Liver (tissue), 9 donors: ENCODE results near the gene POLR2H. TPM values are rescaled to one million over a fixed set of nuclear protein-coding genes. Genes with fewer than 3 reads are reported as not detected.

Experiments
- DNase-seq: peaks from one replicate; pipeline ENCODE4 v3.0.0-alpha.2; 2017; ENCODE audit warnings: low spot score
- H3K27ac ChIP-seq, 2 donors: one replicate each; pipeline ENCODE4 v1.7.0; 2013; ENCODE audit warnings: inconsistent platforms in 2 of 2, low read length in 2 of 2, control low read depth in 1 of 2, low read depth in 1 of 2, mild to moderate bottlenecking in 1 of 2
- H3K27me3 ChIP-seq, 4 donors: one replicate each; pipeline versions ENCODE4 v1.6.1 to v1.7.0; 2013; ENCODE audit warnings: low read length in 3 of 4, inconsistent platforms in 1 of 4, mild to moderate bottlenecking in 1 of 4, moderate library complexity in 1 of 4; ENCODE audit not compliant: control insufficient read depth in 4 of 4, insufficient read depth in 4 of 4
- H3K36me3 ChIP-seq, 4 donors: one replicate each; pipeline versions ENCODE4 v1.6.1 to v1.7.0; 2013; ENCODE audit warnings: low read length in 3 of 4, mild to moderate bottlenecking in 3 of 4, low read depth in 1 of 4, moderate library complexity in 1 of 4; ENCODE audit not compliant: control insufficient read depth in 4 of 4, insufficient read depth in 3 of 4
- H3K4me1 ChIP-seq, 4 donors: one replicate each; pipeline versions ENCODE4 v1.6.1 to v1.7.0; 2013; ENCODE audit warnings: low read length in 3 of 4, mild to moderate bottlenecking in 3 of 4, moderate library complexity in 1 of 4; ENCODE audit not compliant: control insufficient read depth in 4 of 4, insufficient read depth in 4 of 4
- H3K4me3 ChIP-seq, 3 donors: one replicate each; pipeline versions ENCODE4 v1.6.1 to v1.7.0; 2013; ENCODE audit warnings: low read length in 3 of 3, control low read depth in 1 of 3, low read depth in 1 of 3, mild to moderate bottlenecking in 1 of 3
- H3K9ac ChIP-seq, 2 donors: one replicate each; pipeline ENCODE4 v1.7.0; 2013; ENCODE audit warnings: low read length in 2 of 2, mild to moderate bottlenecking in 2 of 2, moderate library complexity in 2 of 2, control low read depth in 1 of 2, low read depth in 1 of 2
- H3K9me3 ChIP-seq, 4 donors: one replicate each; pipeline versions ENCODE4 v1.6.1 to v1.7.0; 2013; ENCODE audit warnings: low read length in 3 of 4; ENCODE audit not compliant: control insufficient read depth in 4 of 4
- ATF3 ChIP-seq: IDR thresholded peaks from 2 replicates; pipeline ENCODE4 v1.6.1; 2016; ENCODE audit warnings: antibody characterized with exemption
- EGR1 ChIP-seq, 2 donors: IDR thresholded peaks; 2 replicates each; pipeline ENCODE4 v1.6.1; 2016 to 2018; ENCODE audit warnings: antibody characterized with exemption in 2 of 2, low read depth in 2 of 2
- FOXA1 ChIP-seq: IDR thresholded peaks from 2 replicates; pipeline ENCODE4 v1.6.1; 2016; ENCODE audit warnings: antibody characterized with exemption
- FOXA2 ChIP-seq: IDR thresholded peaks from 2 replicates; pipeline ENCODE4 v1.6.1; 2016; ENCODE audit warnings: antibody characterized with exemption
- GABPA ChIP-seq, 2 donors: IDR thresholded peaks in 1 of 2; conservative IDR thresholded peaks in 1 of 2; 2 replicates each; pipeline ENCODE4 v1.6.1; 2016; ENCODE audit warnings: antibody characterized with exemption in 2 of 2, mild to moderate bottlenecking in 1 of 2, moderate library complexity in 1 of 2
- HNF4A ChIP-seq, 2 donors: conservative IDR thresholded peaks; 2 replicates each; pipeline ENCODE4 v1.6.1; 2016; ENCODE audit warnings: antibody characterized with exemption in 2 of 2, mild to moderate bottlenecking in 2 of 2
- HNF4G ChIP-seq: IDR thresholded peaks from 2 replicates; pipeline ENCODE4 v1.6.1; 2016; ENCODE audit warnings: antibody characterized with exemption
- JUND ChIP-seq, 2 donors: IDR thresholded peaks; 2 replicates each; pipeline ENCODE4 v1.6.1; 2016; ENCODE audit warnings: antibody characterized with exemption in 2 of 2
- MAX ChIP-seq: IDR thresholded peaks from 2 replicates; pipeline ENCODE4 v1.6.1; 2016; ENCODE audit warnings: antibody characterized with exemption
- NR2F2 ChIP-seq: IDR thresholded peaks from 2 replicates; pipeline ENCODE4 v1.6.1; 2016; ENCODE audit warnings: antibody characterized with exemption
- REST ChIP-seq: IDR thresholded peaks from 2 replicates; pipeline ENCODE4 v1.6.1; 2016; ENCODE audit warnings: antibody characterized with exemption, mild to moderate bottlenecking
- RXRA ChIP-seq, 2 donors: IDR thresholded peaks; 2 replicates each; pipeline ENCODE4 v1.6.1; 2017 to 2018; ENCODE audit warnings: antibody characterized with exemption in 2 of 2, mild to moderate bottlenecking in 1 of 2
- SP1 ChIP-seq: IDR thresholded peaks from 2 replicates; pipeline ENCODE4 v1.6.1; 2018; ENCODE audit warnings: antibody characterized with exemption, mild to moderate bottlenecking
- TAF1 ChIP-seq: conservative IDR thresholded peaks from 2 replicates; pipeline ENCODE4 v1.6.1; 2016; ENCODE audit warnings: antibody characterized with exemption, mild to moderate bottlenecking
- YY1 ChIP-seq: IDR thresholded peaks from 2 replicates; pipeline ENCODE4 v1.6.1; 2016; ENCODE audit warnings: antibody characterized with exemption, mild to moderate bottlenecking
- ZBTB33 ChIP-seq: IDR thresholded peaks from 2 replicates; pipeline ENCODE4 v1.6.1; 2016; ENCODE audit warnings: antibody characterized with exemption
- WGBS: extraction: QIAGEN DNeasy Blood & Tissue Kit; methylation state at CpG from one replicate; pipeline ENCODE4 v1.1.7; 2013; 5-methylcytosine and 5-hydroxymethylcytosine counted together
- polyA plus RNA-seq, 2 donors: library from polyadenylated mRNA; stranded (reverse) in 1 of 2; unstranded in 1 of 2; fragments of 200-250 nt in 1 of 2; fragments of >200 nt in 1 of 2; fragmentation: Nextera tagmentation in 1 of 2; extraction: Ambion mirVana in 1 of 2; gene quantifications; one replicate each; pipeline versions ENCODE4 v1.2.1 to v1.2.3, GENCODE V29; 2013 to 2015
- total RNA-seq, 2 donors: library from RNA; depleted of rRNA; stranded (reverse); fragments of >200 nt; gene quantifications; one replicate each; pipeline ENCODE4 v1.2.3, GENCODE V29; 2014
- TF ChIP-seq, protein P1 (sequence below): fragments of 150-350 bp; IDR thresholded peaks from 2 replicates; pipeline ENCODE4 v1.5.1; 2017; ENCODE audit warnings: improper control_type of control experiment, low read depth, low read length; ENCODE audit not compliant: missing input control
- donor health status: healthy.
- donor health status: healthy.
- donor health status: healthy.
- donor health status: healthy.
- donor health status: healthy.

POLR2H gene
- total and polyA plus RNA-seq, 4 donors: 25.7 to 55.7 (median 43.5) TPM

GRCh38 chr3:184350618-184351017 lies 10.9 kb upstream of the POLR2H start:
- H3K27ac ChIP-seq: no peak overlapping the region
- H3K4me3 ChIP-seq: no peak overlapping the region
- no peak for DNase-seq
- H3K9ac ChIP-seq: no peak overlapping the region
- TF ChIP-seq SP1: no peak
- TF ChIP-seq REST: no peak
- TF ChIP-seq YY1: no peak
- no peak for TF ChIP-seq GABPA (IDR thresholded peaks at IDR 0.05 in 1 of 2, conservative IDR thresholded peaks at IDR 0.05 in 1 of 2)
- TF ChIP-seq MAX: no peak
- no peak for TF ChIP-seq FOXA2
- no peak for TF ChIP-seq HNF4A (conservative IDR thresholded peaks at IDR 0.05)
- TF ChIP-seq EGR1 (IDR thresholded peaks at IDR 0.05; ENCODE audit: low read depth in 2 of 2): no peak
- TF ChIP-seq JUND (IDR thresholded peaks at IDR 0.05): no peak
- TF ChIP-seq ATF3: no peak
- no peak for TF ChIP-seq FOXA1
- no peaks in the 10 kb centered on the region for H3K9me3 ChIP-seq
- H3K36me3 ChIP-seq: peaks cover 0 to 2% (median 0%) of the 10 kb centered on the region in 4 donors
- no peaks in the 10 kb centered on the region for H3K27me3 ChIP-seq
- 99% methylated on average over 6 of the region's 6 CpGs for WGBS
- peaks cover 8 to 17% (median 14%) of the 10 kb centered on the region in 4 donors for H3K4me1 ChIP-seq

GRCh38 chr3:184351511-184352148 lies 9.9 kb upstream of the POLR2H start:
- Histone ChIP-seq H3K36me3 (peaks cover 0 to 2% (median 0%) of the 10 kb centered on the region in 4 donors), H3K9ac (no peak overlapping the region), H3K27ac (peak overlapping the region in 1 of 2 donors; percentile 50), H3K9me3 (no peaks in the 10 kb centered on the region), H3K27me3 (no peaks in the 10 kb centered on the region), H3K4me1 (peaks cover 8 to 17% (median 14%) of the 10 kb centered on the region in 4 donors), H3K4me3 (no peak overlapping the region)
- 55% methylated on average over 9 of the region's 9 CpGs for WGBS
- no peak for DNase-seq
- TF ChIP-seq YY1 (no peak), SP1 (no peak), NR2F2 (no peak), GABPA (IDR thresholded peaks at IDR 0.05 in 1 of 2, conservative IDR thresholded peaks at IDR 0.05 in 1 of 2) (no peak), ZBTB33 (no peak), HNF4G (no peak), FOXA2 (no peak), JUND (IDR thresholded peaks at IDR 0.05) (no peak), HNF4A (conservative IDR thresholded peaks at IDR 0.05) (no peak), TAF1 (no peak), FOXA1 (no peak), EGR1 (IDR thresholded peaks at IDR 0.05; ENCODE audit: low read depth in 2 of 2) (no peak), ATF3 (no peak), MAX (no peak), REST (no peak), RXRA (IDR thresholded peaks at IDR 0.05) (no peak)
- TF ChIP-seq, protein P1, sequence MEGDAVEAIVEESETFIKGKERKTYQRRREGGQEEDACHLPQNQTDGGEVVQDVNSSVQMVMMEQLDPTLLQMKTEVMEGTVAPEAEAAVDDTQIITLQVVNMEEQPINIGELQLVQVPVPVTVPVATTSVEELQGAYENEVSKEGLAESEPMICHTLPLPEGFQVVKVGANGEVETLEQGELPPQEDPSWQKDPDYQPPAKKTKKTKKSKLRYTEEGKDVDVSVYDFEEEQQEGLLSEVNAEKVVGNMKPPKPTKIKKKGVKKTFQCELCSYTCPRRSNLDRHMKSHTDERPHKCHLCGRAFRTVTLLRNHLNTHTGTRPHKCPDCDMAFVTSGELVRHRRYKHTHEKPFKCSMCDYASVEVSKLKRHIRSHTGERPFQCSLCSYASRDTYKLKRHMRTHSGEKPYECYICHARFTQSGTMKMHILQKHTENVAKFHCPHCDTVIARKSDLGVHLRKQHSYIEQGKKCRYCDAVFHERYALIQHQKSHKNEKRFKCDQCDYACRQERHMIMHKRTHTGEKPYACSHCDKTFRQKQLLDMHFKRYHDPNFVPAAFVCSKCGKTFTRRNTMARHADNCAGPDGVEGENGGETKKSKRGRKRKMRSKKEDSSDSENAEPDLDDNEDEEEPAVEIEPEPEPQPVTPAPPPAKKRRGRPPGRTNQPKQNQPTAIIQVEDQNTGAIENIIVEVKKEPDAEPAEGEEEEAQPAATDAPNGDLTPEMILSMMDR: no peak
